Thoracic aorta (tissue), 2 donors: ENCODE results near the gene TBXA2R. TPM values are rescaled to one million over a fixed set of nuclear protein-coding genes. Genes with fewer than 3 reads are reported as not detected.

Experiments used
- ATAC-seq: fragments of 150-250 bp; one replicate; pipeline ENCODE4 v1.8.0; 2017; ENCODE audit warnings: low read depth; ENCODE audit not compliant: insufficient number of reproducible peaks, low FRiP score
- DNase-seq: peaks from one replicate; pipeline ENCODE4 v3.0.0-alpha.2; 2020; ENCODE audit warnings: low spot score
- H3K27ac ChIP-seq, 2 donors: fragments of 200-600 bp; sonication (generic); 1 replicate in 1 of 2; 2 replicates in 1 of 2; pipeline ENCODE4 v1.5.1; 2016; ENCODE audit warnings: mild to moderate bottlenecking in 2 of 2, moderate library complexity in 2 of 2
- H3K27me3 ChIP-seq: fragments of 200-600 bp; sonication (generic); replicated peaks from 2 replicates; pipeline ENCODE4 v1.6.0; 2016; ENCODE audit warnings: mild to moderate bottlenecking; ENCODE audit not compliant: insufficient read depth
- H3K36me3 ChIP-seq: fragments of 200-600 bp; sonication (generic); one replicate; pipeline ENCODE4 v1.5.1; 2016
- H3K4me1 ChIP-seq, 2 donors: fragments of 200-600 bp; sonication (generic); 1 replicate in 1 of 2; 2 replicates in 1 of 2; pipeline versions ENCODE4 v1.5.1 to v1.6.0; 2016; ENCODE audit warnings: low read depth in 2 of 2, mild to moderate bottlenecking in 1 of 2; ENCODE audit not compliant: control insufficient read depth in 1 of 2
- H3K4me3 ChIP-seq: fragments of 200-600 bp; sonication (generic); 2 replicates; pipeline ENCODE4 v1.5.1; 2016; ENCODE audit warnings: mild to moderate bottlenecking
- H3K9me3 ChIP-seq: fragments of 200-600 bp; sonication (generic); 2 replicates; pipeline ENCODE4 v1.5.1; 2016
- CTCF ChIP-seq: fragments of 200-600 bp; sonication (generic); IDR thresholded peaks from one replicate; pipeline ENCODE4 v1.5.1; 2019; ENCODE audit warnings: antibody characterized with exemption
- total RNA-seq, 2 donors: library from RNA; depleted of rRNA; stranded (reverse); fragments of >200 nt; gene quantifications; one replicate each; pipeline versions ENCODE4 v1.1.0 to v1.2.3, GENCODE V29; 2016

TBXA2R gene
- total RNA-seq, 2 donors from 2014 or later = 29.4 to 39.1 TPM

GRCh38 chr19:3627351-3627723 is 20.7 kb upstream of the TBXA2R start:
- Histone ChIP-seq H3K36me3 (peaks cover 14% of the 10 kb centered on the region), H3K4me3 (peak overlapping the region; percentile 86), H3K4me1 (peaks cover 12 to 31% of the 10 kb centered on the region in 2 donors), H3K27ac (peak overlapping the region; percentile 84 to 92), H3K27me3 (no peaks in the 10 kb centered on the region), H3K9me3 (no peaks in the 10 kb centered on the region)
- DNase-seq (no peak), ATAC-seq (no peak)
- TF ChIP-seq CTCF = no peak

- peak; percentile 95 for ATAC-seq
- peak within 1 kb of the TSS; percentile 86 for H3K4me3 ChIP-seq
- H3K4me1 ChIP-seq = peaks cover 12 to 31% of the 10 kb centered on the region in 2 donors
- peaks cover 10% of the 10 kb centered on the region for H3K36me3 ChIP-seq
- peak; percentile 98 for DNase-seq
- no peaks in the 10 kb centered on the region for H3K9me3 ChIP-seq
- H3K27ac ChIP-seq = peak within 1 kb of the TSS; percentile 84 to 92
- H3K27me3 ChIP-seq = no peaks in the 10 kb centered on the region
- no peak for TF ChIP-seq CTCF
Measured at GRCh38 chr19:3626473-3627350, 20.0 kb upstream of the TBXA2R start, which contains the start of gene CACTIN. Gene CACTIN, minus strand, starts transcription at chr19:3626790. Its CDS starts 28 bp downstream, at chr19:3626762.

DNA sequence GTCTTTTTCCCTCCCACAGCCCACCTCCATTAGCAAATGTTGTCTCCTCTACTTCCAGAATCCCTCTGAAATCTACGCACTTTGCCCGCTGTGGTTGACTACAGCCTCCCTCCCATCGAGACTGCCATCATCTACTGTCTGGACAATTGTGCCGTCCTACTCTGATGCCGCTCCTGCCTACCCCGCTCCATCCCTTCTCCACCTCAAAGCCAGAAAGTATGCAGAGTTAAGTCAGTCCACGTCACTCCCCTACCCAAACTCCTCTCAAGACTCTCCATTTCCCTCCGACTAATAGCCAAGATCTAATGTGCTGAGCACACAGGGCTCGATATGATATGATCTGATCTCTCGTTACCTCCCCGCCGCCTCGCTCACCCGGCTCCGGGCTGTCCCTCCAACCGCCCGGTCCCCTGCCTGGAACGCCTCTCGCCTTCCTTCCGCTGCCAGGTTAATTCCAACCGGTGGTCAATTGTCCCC is 19.4 kb upstream of the TBXA2R start:
- H3K27ac ChIP-seq = peak overlapping the region; percentile 84 to 92
- no peaks in the 10 kb centered on the region for H3K27me3 ChIP-seq
- H3K4me1 ChIP-seq = peaks cover 12 to 31% of the 10 kb centered on the region in 2 donors
- no peaks in the 10 kb centered on the region for H3K9me3 ChIP-seq
- ATAC-seq = no peak
- H3K4me3 ChIP-seq = peak overlapping the region; percentile 86
- DNase-seq = no peak
- TF ChIP-seq CTCF = no peak
- peaks cover 11% of the 10 kb centered on the region for H3K36me3 ChIP-seq

DNA sequence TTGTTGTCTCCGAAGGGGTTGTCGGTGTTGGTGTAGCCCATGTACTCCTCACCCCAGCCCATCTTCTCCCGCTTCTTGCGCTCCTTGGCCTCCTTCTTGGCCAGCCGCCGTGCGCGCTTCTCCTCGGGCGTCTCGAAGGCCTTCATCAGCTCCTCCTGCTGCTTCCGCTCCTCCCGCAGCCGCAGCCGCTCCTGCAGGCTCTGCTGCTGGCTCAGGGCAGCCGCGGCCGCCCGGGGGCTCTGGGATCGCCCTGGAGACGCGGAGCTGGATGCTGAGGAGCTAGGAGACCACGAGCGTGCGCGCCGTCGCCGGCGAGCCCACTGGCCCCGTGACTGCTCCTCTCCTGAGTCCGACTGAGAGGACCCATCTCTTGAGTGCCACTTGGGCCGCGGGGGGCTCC is 17.0 kb upstream of the TBXA2R start:
- Histone ChIP-seq H3K9me3 (no peaks in the 10 kb centered on the region), H3K27me3 (no peaks in the 10 kb centered on the region), H3K36me3 (peaks cover 16% of the 10 kb centered on the region), H3K4me1 (peaks cover 12 to 31% of the 10 kb centered on the region in 2 donors), H3K27ac (no peak overlapping the region), H3K4me3 (no peak overlapping the region)
- ATAC-seq (no peak), DNase-seq (no peak)
- no peak for TF ChIP-seq CTCF

DNA sequence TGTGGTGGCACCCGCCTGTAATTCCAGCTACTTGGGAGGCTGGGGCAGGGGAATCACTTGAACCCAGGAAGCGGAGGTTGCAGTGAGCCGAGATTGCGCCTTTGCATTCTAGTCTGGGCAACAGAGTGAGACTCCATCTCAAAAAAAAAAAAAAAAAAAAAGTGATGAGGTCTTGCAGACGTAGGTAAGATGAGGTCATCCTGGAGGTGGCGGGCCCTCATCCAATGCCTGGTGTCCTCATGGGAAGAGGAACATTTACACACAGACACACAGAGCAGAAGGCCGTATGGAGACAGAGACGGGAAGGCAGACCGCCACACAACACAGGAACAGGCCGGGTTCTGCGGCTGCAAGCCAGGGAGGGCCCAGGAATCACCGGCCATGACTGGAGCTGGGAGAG is 15.5 kb upstream of the TBXA2R start:
- H3K36me3 ChIP-seq = peaks cover 16% of the 10 kb centered on the region
- H3K27ac ChIP-seq = no peak overlapping the region
- TF ChIP-seq CTCF = no peak
- no peaks in the 10 kb centered on the region for H3K9me3 ChIP-seq
- ATAC-seq (no peak), DNase-seq (no peak)
- H3K4me3 ChIP-seq = no peak overlapping the region
- peaks cover 15 to 31% of the 10 kb centered on the region in 2 donors for H3K4me1 ChIP-seq
- H3K27me3 ChIP-seq = no peaks in the 10 kb centered on the region
